ENCODE measurements around the gene MISP.

- TF ChIP-seq SP1 (IDR thresholded peaks at IDR 0.05; ENCODE audit: low read depth, low read length) (no peak), ZNF274 (IDR thresholded peaks at IDR 0.05; ENCODE audit: borderline replicate concordance, extremely low read depth, low read length) (no peak), HDAC2 (IDR thresholded peaks at IDR 0.05; ENCODE audit: borderline replicate concordance in 1 of 2, low read depth in 2 of 2, low read length in 2 of 2) (no peak), EP300 (IDR thresholded peaks at IDR 0.05; ENCODE audit: borderline replicate concordance in 1 of 2, low read depth in 2 of 2, low read length in 2 of 2) (no peak)
- TF ChIP-seq, protein P1, sequence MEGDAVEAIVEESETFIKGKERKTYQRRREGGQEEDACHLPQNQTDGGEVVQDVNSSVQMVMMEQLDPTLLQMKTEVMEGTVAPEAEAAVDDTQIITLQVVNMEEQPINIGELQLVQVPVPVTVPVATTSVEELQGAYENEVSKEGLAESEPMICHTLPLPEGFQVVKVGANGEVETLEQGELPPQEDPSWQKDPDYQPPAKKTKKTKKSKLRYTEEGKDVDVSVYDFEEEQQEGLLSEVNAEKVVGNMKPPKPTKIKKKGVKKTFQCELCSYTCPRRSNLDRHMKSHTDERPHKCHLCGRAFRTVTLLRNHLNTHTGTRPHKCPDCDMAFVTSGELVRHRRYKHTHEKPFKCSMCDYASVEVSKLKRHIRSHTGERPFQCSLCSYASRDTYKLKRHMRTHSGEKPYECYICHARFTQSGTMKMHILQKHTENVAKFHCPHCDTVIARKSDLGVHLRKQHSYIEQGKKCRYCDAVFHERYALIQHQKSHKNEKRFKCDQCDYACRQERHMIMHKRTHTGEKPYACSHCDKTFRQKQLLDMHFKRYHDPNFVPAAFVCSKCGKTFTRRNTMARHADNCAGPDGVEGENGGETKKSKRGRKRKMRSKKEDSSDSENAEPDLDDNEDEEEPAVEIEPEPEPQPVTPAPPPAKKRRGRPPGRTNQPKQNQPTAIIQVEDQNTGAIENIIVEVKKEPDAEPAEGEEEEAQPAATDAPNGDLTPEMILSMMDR (IDR thresholded peaks at IDR 0.05; ENCODE audit: control extremely low read depth in 1 of 3, insufficient read depth in 1 of 3, low read depth in 1 of 3, low read length in 3 of 3) = no peak
Observed at GRCh38 chr19:742540-743075, 8.3 kb upstream of the MISP start.
